Large intestine (tissue), 3 donors: ENCODE results near the gene NR1D1. TPM values are rescaled to one million over a fixed set of nuclear protein-coding genes. Genes with fewer than 3 reads are reported as not detected.

ENCODE experiments used
- DNase-seq, 2 donors: peaks; one replicate each; pipeline versions ENCODE4 v3.0.0 to v3.0.0-alpha.2; 2013
- H3K27ac ChIP-seq: one replicate; pipeline ENCODE4 v1.5.1; 2013; ENCODE audit warnings: low read length
- H3K27me3 ChIP-seq: 2 replicates; pipeline ENCODE4 v1.6.1; 2013; ENCODE audit warnings: low read length; ENCODE audit not compliant: control insufficient read depth, insufficient read depth
- H3K36me3 ChIP-seq: 2 replicates; pipeline ENCODE4 v1.6.1; 2013; ENCODE audit warnings: low read length; ENCODE audit not compliant: control insufficient read depth, insufficient read depth
- H3K4me1 ChIP-seq: one replicate; pipeline ENCODE4 v1.6.1; 2013; ENCODE audit warnings: low read length; ENCODE audit not compliant: control insufficient read depth, insufficient read depth
- H3K4me3 ChIP-seq: one replicate; pipeline ENCODE4 v1.5.1; 2013; ENCODE audit warnings: low read length
- H3K9me3 ChIP-seq: one replicate; pipeline ENCODE4 v1.6.1; 2013; ENCODE audit warnings: mild to moderate bottlenecking, low read depth, low read length, moderate library complexity; ENCODE audit not compliant: control insufficient read depth
- WGBS: methylation state at CpG from one replicate; pipeline ENCODE4 v1.1.5; 2013; ENCODE audit warnings: low lambda C conversion rate; ENCODE audit not compliant: insufficient coverage; 5-methylcytosine and 5-hydroxymethylcytosine counted together
- polyA plus RNA-seq: library from polyadenylated mRNA; unstranded; fragments of 120-200 nt; gene quantifications from one replicate; pipeline ENCODE4 v1.2.1, GENCODE V29; 2013

NR1D1 gene
- polyA plus RNA-seq, 1 donor: 2.5 TPM

DNA sequence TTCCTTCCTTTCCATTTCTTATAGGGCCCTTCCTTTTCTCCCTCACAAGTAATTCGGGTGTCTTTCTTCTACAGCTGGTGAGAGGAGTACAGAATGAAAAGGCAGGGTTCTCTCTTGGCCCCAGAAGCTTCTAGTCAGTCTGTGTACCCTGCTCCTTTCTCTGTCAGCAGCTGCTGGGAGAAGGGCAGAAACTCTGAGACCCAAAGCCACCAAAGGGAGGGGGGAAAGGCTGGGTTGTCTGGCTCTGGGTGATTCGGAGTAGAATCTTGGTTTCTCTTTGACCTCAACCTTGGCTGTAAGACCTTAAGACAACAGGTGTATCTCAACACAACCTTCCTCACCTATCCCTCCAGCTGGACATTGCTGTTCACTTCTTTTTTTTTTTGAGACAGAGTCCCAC, 3.3 kb upstream of the NR1D1 start:
- H3K36me3 ChIP-seq: no peaks in the 10 kb centered on the region
- H3K4me3 ChIP-seq: no peak overlapping the region
- peak overlapping the region; percentile 68 for H3K27ac ChIP-seq
- no peak for DNase-seq
- H3K9me3 ChIP-seq: peaks cover 4% of the 10 kb centered on the region
- H3K27me3 ChIP-seq: no peaks in the 10 kb centered on the region
- H3K4me1 ChIP-seq: peaks cover 79% of the 10 kb centered on the region
- WGBS: no CpG with 5 or more reads among the region's 2 CpGs

DNA sequence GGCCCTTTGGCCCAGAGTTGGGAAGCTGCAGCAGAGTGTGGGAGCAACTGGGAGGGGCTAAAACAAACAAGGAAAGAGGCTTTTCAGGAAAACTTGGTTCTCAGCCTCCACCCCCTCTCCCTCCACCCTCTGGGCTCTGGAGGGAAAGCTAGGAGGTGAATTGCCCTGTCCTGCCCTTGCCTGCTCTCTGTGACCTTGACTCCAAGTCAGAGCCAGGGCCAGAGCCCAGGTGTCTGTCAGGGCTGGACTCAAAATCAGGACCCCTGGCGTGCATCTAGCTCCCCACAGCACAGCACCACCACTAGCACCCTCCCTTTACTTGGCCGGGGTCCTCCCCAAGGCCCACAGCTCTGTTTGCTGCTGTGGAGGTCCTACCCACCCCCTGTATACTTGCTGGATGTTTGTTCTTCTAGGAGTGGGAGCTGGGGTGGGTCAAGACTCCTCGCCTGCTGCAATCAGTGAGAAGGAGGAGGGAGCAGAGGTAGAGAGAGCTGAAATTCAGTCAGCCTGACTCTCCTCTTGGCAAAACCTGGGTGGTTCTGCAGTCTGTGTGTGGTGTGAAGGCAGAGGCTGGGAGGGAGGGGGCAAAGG, 2.8 kb upstream of the NR1D1 start:
- H3K36me3 ChIP-seq: no peaks in the 10 kb centered on the region
- H3K9me3 ChIP-seq: peaks cover 4% of the 10 kb centered on the region
- H3K4me1 ChIP-seq: peaks cover 79% of the 10 kb centered on the region
- DNase-seq: peak in 1 of 2 donors; percentile 71
- WGBS: no CpG with 5 or more reads among the region's 3 CpGs
- H3K27me3 ChIP-seq: no peaks in the 10 kb centered on the region
- H3K4me3 ChIP-seq: no peak overlapping the region
- H3K27ac ChIP-seq: peak overlapping the region; percentile 68

DNA sequence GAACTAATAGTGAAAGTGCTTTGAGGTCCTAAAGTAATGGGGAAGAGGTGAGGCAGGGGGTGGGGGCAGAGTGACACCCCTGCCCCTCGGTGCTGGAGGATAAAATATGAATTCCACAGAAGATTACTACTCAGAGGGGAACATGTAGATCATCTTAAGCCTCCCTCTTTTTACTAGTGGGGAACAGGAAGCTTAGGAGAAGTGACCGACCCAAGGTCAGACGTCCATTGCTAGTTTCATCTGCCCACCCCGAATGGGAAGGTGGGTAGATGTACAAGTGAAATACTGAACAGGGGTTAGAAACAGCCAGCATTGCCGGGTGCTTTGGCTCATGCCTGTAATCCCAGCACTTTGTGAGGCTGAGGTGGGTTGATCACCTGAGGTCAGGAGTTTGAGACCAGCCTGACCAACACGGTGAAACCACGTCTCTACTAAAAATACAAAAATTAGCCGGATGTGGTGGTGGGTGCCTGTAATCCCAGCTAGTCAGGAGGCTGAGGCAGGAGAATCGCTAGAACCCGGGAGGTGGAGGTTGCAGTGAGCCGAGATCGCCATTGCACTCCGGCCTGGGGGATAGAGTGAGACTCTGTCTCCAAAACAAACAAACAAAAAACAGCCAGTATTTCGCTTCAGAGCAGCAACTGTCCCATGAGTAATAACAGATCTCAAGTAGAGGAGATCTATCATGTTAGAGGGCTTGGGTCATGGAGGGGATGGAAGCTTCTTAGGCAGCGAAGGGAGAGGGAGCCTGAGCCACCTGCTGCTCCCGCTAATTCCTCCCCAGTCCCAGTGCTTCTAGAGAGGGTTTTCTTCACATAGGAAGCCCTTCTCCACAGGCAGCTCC, 1.2 kb upstream of the NR1D1 start:
- Histone ChIP-seq H3K36me3 (peaks cover 6% of the 10 kb centered on the region), H3K4me3 (no peak overlapping the region), H3K27ac (peak overlapping the region; percentile 94), H3K9me3 (peaks cover 4% of the 10 kb centered on the region), H3K4me1 (peaks cover 77% of the 10 kb centered on the region), H3K27me3 (no peaks in the 10 kb centered on the region)
- WGBS: no CpG with 5 or more reads among the region's 16 CpGs
- no peak for DNase-seq

DNA sequence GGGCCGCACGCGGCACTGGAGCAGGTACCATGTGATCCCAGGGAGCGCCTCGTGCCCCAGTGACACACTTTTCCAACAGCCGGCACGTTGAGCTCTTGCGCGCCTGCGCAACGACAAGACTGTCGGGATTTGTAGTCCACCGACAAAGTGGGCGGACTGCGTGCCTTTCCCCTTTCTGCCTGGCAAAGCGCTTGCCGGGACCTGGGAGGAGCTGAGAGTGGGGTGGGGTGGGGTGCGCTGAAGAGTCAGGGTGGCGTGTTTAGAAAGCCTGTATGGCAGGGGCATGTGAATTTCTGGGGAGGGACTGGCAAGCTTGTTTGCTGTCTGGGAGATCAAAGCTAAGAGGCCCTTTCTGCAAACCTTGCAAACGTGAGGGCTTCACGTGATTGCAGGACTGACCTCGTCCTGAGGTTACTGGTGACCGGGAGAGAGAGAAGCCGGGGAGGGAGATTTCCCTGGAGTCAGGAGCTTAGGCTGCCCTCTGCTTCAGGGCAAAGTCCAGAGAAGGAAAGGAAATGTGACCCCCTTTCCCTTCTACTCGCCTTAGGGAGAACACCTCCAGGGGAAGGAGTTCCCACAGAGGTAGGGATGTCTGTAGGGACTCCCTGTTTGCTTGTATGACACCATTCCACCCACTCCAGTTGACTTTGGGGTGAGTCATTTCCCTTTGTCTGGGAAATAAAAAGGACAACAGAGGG, 429 bp upstream of the NR1D1 start:
- Histone ChIP-seq H3K4me1 (peaks cover 72% of the 10 kb centered on the region), H3K4me3 (peak overlapping the region; percentile 61)

DNA sequence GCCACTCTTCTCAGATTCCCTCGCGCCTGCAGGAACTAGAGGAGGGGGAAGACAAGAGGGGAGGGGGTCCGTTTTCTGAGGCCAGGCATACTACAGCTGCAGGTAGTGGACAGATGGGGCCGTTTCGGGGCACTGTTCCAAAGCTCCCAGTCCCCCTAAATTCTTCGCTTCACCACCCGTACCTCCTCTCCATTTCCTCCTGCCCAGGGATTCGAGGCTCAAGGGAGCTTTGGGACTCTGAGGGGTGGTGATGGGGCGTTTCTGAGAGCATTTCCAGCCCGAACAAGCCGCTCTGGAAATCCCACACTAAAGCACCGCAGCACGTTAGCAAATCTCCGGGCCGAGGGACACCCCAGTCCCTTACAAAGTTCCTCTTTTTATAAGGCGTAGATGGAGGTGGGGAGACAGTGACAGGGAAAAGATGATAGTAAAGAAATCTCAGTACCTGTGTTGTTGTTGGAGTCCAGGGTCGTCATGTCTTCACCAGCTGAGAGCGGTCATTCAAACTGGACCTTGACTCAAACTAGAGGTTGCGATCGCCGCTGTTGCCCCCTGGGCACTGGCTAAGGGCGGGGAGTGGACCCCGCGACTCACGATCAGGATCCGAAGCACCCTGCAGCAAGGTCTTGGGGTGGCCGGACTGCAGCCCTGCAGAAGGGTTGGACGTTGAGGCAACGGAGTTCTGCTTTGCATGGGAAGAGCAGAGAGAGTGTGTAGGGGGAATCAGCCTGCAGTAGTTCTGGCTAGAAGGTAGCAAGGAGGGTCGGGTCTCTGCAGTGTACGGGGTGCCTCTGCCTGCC, 570 bp downstream of the NR1D1 start:
- H3K9me3 ChIP-seq: peaks cover 4% of the 10 kb centered on the region
- peak overlapping the region; percentile 61 for H3K4me3 ChIP-seq
- peaks cover 69% of the 10 kb centered on the region for H3K4me1 ChIP-seq
- peak overlapping the region; percentile 94 for H3K27ac ChIP-seq
- DNase-seq: peak in 1 of 2 donors; percentile 16
- H3K27me3 ChIP-seq: no peaks in the 10 kb centered on the region
- no CpG with 5 or more reads among the region's 31 CpGs for WGBS
- peaks cover 17% of the 10 kb centered on the region for H3K36me3 ChIP-seq

More for the DNA sequence above, 429 bp upstream of the NR1D1 start:
- peak; percentile 98 for DNase-seq
- Histone ChIP-seq H3K27me3 (no peaks in the 10 kb centered on the region), H3K36me3 (peaks cover 8% of the 10 kb centered on the region), H3K27ac (peak overlapping the region; percentile 94), H3K9me3 (peaks cover 4% of the 10 kb centered on the region)
- WGBS: no CpG with 5 or more reads among the region's 25 CpGs

DNA sequence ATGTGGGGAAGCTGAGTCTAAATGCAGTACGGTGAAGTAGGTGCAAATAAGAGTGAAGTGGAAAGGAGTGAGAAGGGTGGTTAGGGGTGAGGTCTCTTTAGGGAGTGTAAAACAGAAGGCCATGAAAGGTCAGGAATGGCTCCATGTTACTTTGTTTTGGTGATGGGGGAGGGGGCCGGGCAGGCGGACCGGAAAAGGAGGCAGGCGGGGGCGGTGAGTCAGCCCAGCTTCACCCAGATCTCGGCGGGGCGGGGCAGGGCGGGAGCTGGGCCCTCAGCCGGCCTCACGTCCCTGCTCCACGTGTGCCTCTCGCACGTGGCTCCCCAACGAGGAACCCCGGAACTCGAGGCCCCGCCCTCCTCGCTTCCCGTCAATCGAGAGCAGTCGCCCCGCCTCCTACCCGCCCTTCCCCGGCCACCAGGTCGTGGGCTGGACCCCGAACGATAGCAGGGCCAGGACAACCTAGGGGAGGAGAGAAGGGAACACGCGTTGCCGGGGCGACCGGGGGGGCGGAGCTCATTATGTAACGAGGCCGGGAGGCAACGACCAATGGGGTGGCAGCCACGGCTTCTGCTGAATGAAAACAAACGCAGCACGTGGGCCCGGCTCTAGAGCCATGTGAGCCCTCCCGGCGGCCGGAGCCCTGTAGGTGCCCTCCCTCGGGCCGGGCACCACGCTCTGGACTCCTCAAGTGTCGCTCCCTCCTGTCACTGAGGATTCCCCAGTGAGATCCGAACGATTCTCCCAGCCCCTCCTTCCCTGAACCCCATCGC, 1.4 kb downstream of the NR1D1 start:
- H3K27ac ChIP-seq: peak overlapping the region; percentile 93
- peaks cover 22% of the 10 kb centered on the region for H3K36me3 ChIP-seq
- H3K27me3 ChIP-seq: no peaks in the 10 kb centered on the region
- peaks cover 61% of the 10 kb centered on the region for H3K4me1 ChIP-seq
- H3K4me3 ChIP-seq: peak overlapping the region; percentile 61
- WGBS: 33% methylated on average over 1 of the region's 52 CpGs
- DNase-seq: peak; percentile 99
- peaks cover 4% of the 10 kb centered on the region for H3K9me3 ChIP-seq

DNA sequence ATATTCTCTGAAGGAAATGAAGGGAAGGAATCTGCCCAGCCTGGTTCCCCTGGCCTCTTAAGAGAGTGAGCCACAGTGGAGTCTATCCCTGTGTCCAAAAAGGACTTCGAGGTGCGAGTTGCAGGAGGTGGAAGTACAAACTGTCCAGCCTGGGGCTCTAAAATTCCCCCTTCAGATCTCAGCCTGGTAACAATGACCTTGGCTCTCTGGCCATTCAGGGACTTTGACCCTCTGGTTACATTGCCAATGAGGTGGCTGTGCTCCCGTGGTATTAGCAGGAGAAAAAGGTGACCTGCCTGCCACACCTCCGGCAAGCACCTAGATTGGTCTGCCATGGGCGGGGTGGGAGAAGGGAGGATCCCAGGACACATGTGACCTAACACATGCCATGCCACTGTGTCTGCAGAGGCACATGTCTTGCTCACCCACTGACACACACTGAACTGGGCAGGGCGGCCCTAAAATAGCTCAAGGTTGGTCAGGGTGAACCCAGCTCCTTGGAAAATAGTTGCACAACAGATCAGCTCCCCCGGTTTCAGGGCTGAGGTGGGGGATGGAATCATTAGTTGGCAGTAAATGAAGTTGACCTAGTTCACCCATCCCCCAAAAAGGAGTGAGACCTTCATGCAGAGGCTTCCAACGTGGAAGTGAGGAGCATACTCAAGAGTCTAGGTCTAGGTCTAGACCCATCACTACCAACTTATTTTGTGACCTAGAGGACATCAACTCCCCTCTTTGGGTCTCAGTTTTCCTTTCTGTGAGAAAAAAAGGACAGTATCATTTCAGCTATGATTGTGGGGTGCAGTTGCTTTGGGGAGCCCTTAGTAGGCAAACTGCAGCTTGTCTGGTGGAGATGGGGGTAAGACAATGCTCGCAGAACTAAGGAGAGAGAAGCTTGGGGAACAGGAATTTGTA, 2.2 kb downstream of the NR1D1 start:
- Histone ChIP-seq H3K4me1 (peaks cover 53% of the 10 kb centered on the region), H3K9me3 (peaks cover 4% of the 10 kb centered on the region), H3K27ac (peak overlapping the region; percentile 93), H3K36me3 (peaks cover 30% of the 10 kb centered on the region), H3K4me3 (no peak overlapping the region), H3K27me3 (no peaks in the 10 kb centered on the region)
- peak; percentile 96 to 97 for DNase-seq
- WGBS: 82% methylated on average over 1 of the region's 9 CpGs

DNA sequence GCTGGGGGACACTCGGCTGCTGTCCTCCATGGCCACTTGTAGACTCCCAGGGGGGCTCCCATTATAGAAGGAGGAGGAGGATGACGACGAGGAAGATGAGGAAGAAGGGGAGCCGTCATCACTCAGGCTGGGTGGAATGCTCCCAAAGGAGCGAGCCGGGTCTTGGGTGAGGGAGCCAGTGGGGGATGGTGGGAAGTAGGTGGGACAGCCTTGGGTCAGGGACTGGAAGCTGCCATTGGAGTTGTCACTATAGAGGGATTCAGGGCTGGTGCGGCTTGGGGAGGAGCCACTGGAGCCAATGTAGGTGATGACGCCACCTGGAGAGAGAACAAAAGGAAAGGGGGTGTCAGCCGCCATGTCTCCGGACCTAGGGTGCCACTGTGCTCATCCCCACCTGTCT, 3.3 kb downstream of the NR1D1 start:
- Histone ChIP-seq H3K4me1 (peaks cover 47% of the 10 kb centered on the region), H3K27ac (peak overlapping the region; percentile 93), H3K9me3 (peaks cover 4% of the 10 kb centered on the region), H3K27me3 (no peaks in the 10 kb centered on the region), H3K36me3 (peaks cover 38% of the 10 kb centered on the region), H3K4me3 (no peak overlapping the region)
- DNase-seq: no peak
- no CpG with 5 or more reads among the region's 10 CpGs for WGBS
